Immature natural killer cell (primary cell): ENCODE measurements around the gene KRTAP10-10. TPM values are rescaled to one million over a fixed set of nuclear protein-coding genes. Genes with fewer than 3 reads are reported as not detected.
A peak's percentile ranks its signal among the peaks of the same experiment; 100 is the strongest.

Experiments used
- DNase-seq, 3 donors: peaks; one replicate each; pipeline ENCODE4 v3.0.0; 2022; ENCODE audit warnings: mixed read lengths in 1 of 3
- H3K27ac Mint-ChIP-seq, 6 donors: one replicate each; pipeline ENCODE4 v1.8.0; 2020; ENCODE audit warnings: mixed read lengths in 6 of 6, mild to moderate bottlenecking in 5 of 6, inconsistent platforms in 4 of 6, moderate library complexity in 3 of 6
- H3K27me3 Mint-ChIP-seq, 3 donors: one replicate each; pipeline ENCODE4 v1.8.0; 2020 to 2021; ENCODE audit warnings: low read depth in 3 of 3, mild to moderate bottlenecking in 3 of 3, mixed read lengths in 3 of 3, moderate library complexity in 3 of 3, inconsistent platforms in 1 of 3
- H3K36me3 Mint-ChIP-seq, 3 donors: one replicate each; pipeline ENCODE4 v1.8.0; 2020; ENCODE audit warnings: mixed read lengths in 3 of 3, inconsistent platforms in 2 of 3, mild to moderate bottlenecking in 2 of 3
- H3K4me1 Mint-ChIP-seq, 2 donors: one replicate each; pipeline ENCODE4 v1.8.0; 2020; ENCODE audit warnings: inconsistent platforms in 2 of 2, mild to moderate bottlenecking in 2 of 2, mixed read lengths in 2 of 2, moderate library complexity in 1 of 2
- H3K4me3 Mint-ChIP-seq, 5 donors: one replicate each; pipeline ENCODE4 v1.8.0; 2020; ENCODE audit warnings: mild to moderate bottlenecking in 5 of 5, mixed read lengths in 5 of 5, inconsistent platforms in 3 of 5, moderate library complexity in 3 of 5
- H3K9me3 Mint-ChIP-seq, 6 donors: one replicate each; pipeline ENCODE4 v1.8.0; 2020; ENCODE audit warnings: mild to moderate bottlenecking in 6 of 6, mixed read lengths in 6 of 6, inconsistent platforms in 4 of 6, moderate library complexity in 3 of 6
- polyA plus RNA-seq, 3 donors: library from polyadenylated mRNA; unstranded; fragments of 300-500 nt; fragmentation: Illumina TruSeq; gene quantifications; one replicate each; pipeline ENCODE4 v1.2.3, GENCODE V29; 2021

KRTAP10-10 gene
- polyA plus RNA-seq, 3 donors from 2014 or later: not detected

DNA sequence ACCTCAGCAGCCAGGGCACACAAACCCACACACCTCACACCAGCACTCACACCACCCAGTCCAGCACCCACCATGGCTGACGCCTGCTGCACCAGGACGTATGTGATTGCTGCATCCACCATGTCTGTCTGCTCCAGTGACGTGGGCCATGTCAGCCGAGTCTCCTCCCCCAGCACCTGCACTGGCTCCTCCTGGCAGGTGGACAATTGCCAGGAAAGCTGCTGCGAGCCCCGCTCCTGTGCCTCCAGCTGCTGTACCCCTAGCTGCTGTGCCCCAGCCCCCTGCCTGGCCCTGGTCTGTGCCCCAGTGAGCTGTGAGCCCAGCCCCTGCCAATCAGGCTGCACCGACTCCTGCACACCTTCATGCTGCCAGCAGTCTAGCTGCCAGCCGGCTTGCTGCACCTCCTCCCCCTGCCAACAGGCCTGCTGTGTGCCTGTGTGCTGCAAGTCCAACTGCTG, 25.1 kb upstream of the KRTAP10-10 start, which contains the start of gene KRTAP10-8:
KRTAP10-8 (plus strand) TSS at position 51 of the 458 bp plus-strand sequence; CDS start at position 73, 22 bp downstream.
- Mint-ChIP-seq H3K4me1 (peaks cover 0 to 5% of the 10 kb centered on the region in 2 donors), H3K4me3 (no peak within 1 kb of the TSS), H3K9me3 (peaks cover 6 to 28% (median 24%) of the 10 kb centered on the region in 6 donors), H3K27me3 (peaks cover 0 to 4% (median 2%) of the 10 kb centered on the region in 3 donors), H3K36me3 (peaks cover 15 to 21% (median 18%) of the 10 kb centered on the region in 3 donors), H3K27ac (no peak within 1 kb of the TSS)
- peak in 1 of 3 donors; percentile 9 for DNase-seq

DNA sequence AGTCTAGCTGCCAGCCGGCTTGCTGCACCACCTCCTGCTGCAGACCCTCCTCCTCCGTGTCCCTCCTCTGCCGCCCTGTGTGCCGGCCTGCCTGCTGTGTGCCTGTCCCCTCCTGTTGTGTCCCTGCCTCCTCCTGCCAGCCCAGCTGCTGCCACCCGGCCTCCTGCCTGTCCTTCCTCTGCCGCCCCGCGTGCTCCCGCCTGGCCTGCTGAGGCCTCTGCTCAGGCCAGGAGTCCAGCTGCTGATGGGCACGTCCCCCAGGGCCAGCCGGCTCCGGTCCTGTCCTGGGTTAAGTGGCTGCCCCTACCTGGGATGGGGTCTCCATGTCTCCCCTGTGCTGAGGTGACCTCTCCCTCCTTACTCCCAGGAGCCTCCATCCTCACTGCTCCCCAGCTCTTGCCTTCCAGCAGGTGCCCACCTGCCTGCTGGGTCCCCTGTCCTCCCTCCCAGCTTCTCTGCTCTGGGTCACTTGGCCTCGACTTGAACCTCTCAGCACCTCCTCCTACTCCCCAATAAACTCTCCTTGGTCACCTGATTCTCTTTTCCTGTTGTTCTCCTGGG, 24.4 kb upstream of the KRTAP10-10 start:
- Mint-ChIP-seq H3K27me3 (peaks cover 0 to 2% (median 2%) of the 10 kb centered on the region in 3 donors), H3K27ac (no peak overlapping the region), H3K9me3 (peaks cover 6 to 28% (median 24%) of the 10 kb centered on the region in 6 donors), H3K4me1 (peaks cover 6 to 11% of the 10 kb centered on the region in 2 donors), H3K4me3 (peak overlapping the region in 1 of 5 donors; percentile 49), H3K36me3 (peaks cover 15 to 21% (median 18%) of the 10 kb centered on the region in 3 donors)
- DNase-seq: no peak

DNA sequence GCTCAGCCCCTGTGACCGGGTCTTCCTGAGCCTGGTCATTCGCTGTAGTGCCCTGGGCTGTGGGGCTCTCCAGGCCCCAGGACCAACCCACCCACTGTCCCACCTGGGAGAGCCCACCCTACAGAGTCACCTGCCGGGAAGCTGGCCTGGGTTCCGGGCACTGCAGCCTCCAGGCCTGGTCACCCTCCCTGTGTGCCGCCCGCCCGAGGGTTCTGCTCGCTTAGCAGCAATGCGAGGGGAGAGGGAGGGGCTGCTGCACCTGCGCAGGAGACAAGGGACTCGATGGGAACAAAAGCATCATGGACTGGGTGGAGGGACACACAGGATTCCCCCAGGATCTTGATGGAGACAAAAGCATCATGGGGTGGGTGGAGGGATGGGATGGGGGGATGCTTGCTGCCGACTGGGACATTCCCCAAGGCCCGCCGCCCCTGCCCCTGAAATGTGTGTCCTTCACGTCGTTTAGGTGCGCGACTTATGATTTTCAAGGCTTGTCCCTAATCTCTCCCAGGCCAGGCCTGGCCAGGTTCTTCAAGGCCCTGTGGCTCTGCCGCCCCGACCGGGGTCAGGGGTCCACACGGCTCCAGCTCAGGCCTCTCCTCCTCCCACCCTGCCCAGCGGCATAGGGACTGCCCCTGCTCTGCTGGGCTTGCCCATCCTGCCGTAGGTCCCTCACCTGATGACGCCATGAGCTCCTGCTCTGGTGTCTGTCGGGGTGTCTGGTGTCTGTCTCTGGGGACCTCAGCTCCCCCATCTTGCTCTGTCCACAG, 23.6 kb upstream of the KRTAP10-10 start:
- Mint-ChIP-seq H3K36me3 (peaks cover 15 to 21% (median 18%) of the 10 kb centered on the region in 3 donors), H3K27me3 (peaks cover 0 to 2% (median 2%) of the 10 kb centered on the region in 3 donors), H3K27ac (no peak overlapping the region), H3K4me3 (no peak overlapping the region), H3K4me1 (peaks cover 14 to 20% of the 10 kb centered on the region in 2 donors), H3K9me3 (peaks cover 6 to 28% (median 24%) of the 10 kb centered on the region in 6 donors)
- no peak for DNase-seq

DNA sequence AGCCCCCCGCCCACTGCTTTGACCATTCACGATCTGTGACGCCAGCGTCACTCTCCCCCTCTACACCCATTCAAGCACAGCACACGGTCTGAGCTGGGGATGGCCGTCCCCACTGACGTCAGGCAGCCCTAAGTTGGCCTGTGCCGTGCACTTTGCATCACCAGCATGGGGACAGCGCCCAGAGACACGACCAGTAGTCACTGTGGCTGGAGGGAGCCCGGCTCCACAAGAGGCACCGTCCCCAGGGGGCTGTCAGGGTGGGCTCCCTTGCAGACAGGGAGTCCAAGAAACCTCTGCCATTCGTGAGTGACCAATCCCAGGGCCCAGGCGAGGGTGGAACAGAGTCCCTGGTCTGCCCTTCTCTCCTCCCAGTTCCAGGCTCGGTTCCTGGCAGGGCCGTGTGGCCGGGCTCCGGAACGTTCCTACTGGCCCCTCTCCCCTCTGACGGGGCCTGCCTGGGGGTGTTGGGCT, 23.0 kb upstream of the KRTAP10-10 start:
- Mint-ChIP-seq H3K27me3 (peaks cover 0 to 6% (median 2%) of the 10 kb centered on the region in 3 donors), H3K4me3 (no peak overlapping the region), H3K9me3 (peaks cover 10 to 26% (median 25%) of the 10 kb centered on the region in 6 donors), H3K27ac (peak overlapping the region in 2 of 6 donors; percentile 15 to 29), H3K36me3 (peaks cover 11 to 21% (median 19%) of the 10 kb centered on the region in 3 donors), H3K4me1 (peaks cover 20 to 26% of the 10 kb centered on the region in 2 donors)
- no peak for DNase-seq

DNA sequence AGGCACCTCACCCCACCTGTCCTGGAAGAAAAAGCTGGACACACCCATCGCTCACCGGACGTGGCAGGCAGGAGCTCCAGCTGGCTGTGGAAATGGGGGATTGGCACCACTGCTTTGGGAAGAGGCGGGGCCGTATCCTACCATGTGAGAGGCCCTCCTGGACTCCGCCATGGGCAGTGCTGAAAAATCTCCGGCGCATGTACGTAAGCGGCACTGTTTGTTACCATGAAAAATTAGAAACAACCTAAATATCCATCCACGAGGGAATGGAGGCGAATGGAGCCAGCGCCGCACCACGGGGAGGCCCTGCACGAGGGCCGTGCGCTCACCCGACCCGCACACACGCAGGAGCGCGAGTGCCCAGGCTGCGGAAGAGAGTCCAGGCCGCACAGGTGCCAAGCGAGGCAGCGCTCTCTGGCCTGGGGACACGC, 22.2 kb upstream of the KRTAP10-10 start:
- H3K4me1 Mint-ChIP-seq: peaks cover 28 to 34% of the 10 kb centered on the region in 2 donors
- peaks cover 11 to 22% (median 19%) of the 10 kb centered on the region in 3 donors for H3K36me3 Mint-ChIP-seq
- peak overlapping the region in 1 of 6 donors; percentile 29 for H3K27ac Mint-ChIP-seq
- H3K9me3 Mint-ChIP-seq: peaks cover 14 to 26% (median 24%) of the 10 kb centered on the region in 6 donors
- H3K27me3 Mint-ChIP-seq: peaks cover 0 to 6% (median 2%) of the 10 kb centered on the region in 3 donors
- DNase-seq: no peak
- H3K4me3 Mint-ChIP-seq: no peak overlapping the region

DNA sequence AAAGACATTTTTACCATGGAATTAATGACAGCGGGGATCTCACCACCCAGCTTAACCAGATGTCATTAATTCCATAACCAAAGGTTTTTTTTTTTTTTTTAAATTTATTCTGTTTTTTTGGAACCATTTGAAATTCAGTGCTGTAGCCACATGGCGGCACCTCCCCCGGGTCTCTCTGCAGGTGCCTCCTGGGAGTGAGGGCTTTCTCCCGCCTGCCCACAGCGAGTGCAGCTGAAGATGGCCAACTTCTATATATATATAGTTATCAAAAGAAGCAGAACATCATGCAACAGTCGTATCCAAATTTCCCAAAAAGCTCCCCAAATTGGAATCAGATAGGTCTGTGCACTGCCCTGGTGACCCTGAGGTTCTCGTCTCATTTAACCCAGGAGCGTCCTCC, 21.7 kb upstream of the KRTAP10-10 start:
- H3K4me3 Mint-ChIP-seq: no peak overlapping the region
- H3K4me1 Mint-ChIP-seq: peaks cover 31 to 38% of the 10 kb centered on the region in 2 donors
- peaks cover 14 to 25% (median 21%) of the 10 kb centered on the region in 3 donors for H3K36me3 Mint-ChIP-seq
- DNase-seq: no peak
- peaks cover 0 to 6% (median 2%) of the 10 kb centered on the region in 3 donors for H3K27me3 Mint-ChIP-seq
- H3K9me3 Mint-ChIP-seq: peaks cover 17 to 27% (median 25%) of the 10 kb centered on the region in 6 donors
- H3K27ac Mint-ChIP-seq: no peak overlapping the region

DNA sequence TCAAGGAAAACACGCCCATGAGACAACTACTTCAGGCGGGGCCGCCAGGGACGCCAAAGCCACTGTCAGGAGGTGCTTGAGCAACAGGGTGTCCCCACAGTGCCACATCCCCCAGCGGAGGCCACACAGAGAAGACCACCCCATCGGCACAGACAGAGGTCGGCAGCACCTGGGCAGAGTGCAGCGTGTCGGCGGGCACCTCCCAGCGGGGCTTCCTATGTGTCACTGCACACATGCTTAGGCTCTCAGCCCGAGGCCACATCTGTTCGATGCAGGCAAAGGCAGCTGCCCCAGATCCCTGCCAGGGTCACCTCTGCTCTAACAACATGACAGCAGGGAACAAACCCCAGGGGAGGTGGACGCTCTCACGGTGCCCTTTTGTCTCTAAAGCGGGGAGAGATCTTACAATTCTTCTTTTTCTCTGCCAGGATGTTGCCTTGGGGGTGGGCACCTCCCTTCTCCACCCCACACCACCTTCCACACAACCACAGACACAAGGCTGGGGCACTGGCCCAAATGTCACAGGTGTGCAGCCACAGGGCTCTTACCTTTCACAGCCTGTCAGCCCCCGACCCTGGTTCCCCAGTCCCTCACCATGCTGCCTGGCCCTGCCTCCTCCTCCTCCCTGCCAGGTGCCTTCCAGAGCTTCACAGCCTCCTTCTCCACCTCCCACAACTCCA, 21.1 kb upstream of the KRTAP10-10 start:
- peaks cover 0 to 6% (median 6%) of the 10 kb centered on the region in 3 donors for H3K27me3 Mint-ChIP-seq
- H3K9me3 Mint-ChIP-seq: peaks cover 12 to 25% (median 22%) of the 10 kb centered on the region in 6 donors
- no peak overlapping the region for H3K27ac Mint-ChIP-seq
- no peak for DNase-seq
- H3K4me3 Mint-ChIP-seq: no peak overlapping the region
- peaks cover 36 to 43% of the 10 kb centered on the region in 2 donors for H3K4me1 Mint-ChIP-seq
- peaks cover 18 to 25% (median 19%) of the 10 kb centered on the region in 3 donors for H3K36me3 Mint-ChIP-seq

DNA sequence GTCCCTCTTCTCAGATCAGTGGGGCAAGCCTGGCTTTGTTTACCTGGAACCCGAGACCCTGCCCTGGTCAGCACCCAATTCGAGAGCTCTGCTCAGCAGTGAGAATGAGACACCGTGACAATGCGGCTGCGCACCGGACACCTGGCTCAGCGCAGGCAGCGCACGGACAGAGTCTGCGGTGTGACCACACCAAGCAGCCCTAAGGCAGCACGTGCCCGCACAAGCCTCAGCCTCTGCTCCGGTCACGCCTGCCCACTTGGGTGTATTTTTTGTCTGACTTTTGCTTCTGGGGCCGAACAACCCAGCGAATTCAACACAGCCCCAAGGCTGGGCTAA, 20.6 kb upstream of the KRTAP10-10 start:
- Mint-ChIP-seq H3K27me3 (peaks cover 0 to 6% (median 6%) of the 10 kb centered on the region in 3 donors), H3K9me3 (peaks cover 7 to 21% (median 19%) of the 10 kb centered on the region in 6 donors), H3K36me3 (peaks cover 13 to 20% (median 19%) of the 10 kb centered on the region in 3 donors), H3K4me3 (no peak overlapping the region), H3K4me1 (peaks cover 36 to 43% of the 10 kb centered on the region in 2 donors), H3K27ac (no peak overlapping the region)
- DNase-seq: no peak

DNA sequence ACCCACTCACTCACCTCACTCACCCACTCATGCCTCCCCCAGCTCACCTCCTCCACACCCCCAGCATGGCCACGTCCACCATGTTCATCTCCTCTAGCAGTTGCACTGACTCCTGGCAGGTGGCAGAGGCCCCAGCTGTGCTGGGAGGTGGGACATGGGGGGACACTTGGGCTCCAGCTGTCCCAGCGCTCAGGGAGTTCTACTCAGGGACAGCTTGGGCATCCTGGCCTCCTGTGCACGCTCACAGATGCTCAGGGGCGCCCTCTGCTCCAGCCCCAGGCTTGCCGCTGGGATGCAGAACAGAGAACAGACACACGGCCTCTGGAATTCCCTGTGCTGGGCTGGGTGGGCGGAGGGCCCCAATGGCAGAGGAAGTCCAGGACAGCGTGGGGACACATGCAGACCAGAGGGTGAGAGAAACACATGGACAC, 20.1 kb upstream of the KRTAP10-10 start:
- no peak overlapping the region for H3K4me3 Mint-ChIP-seq
- peaks cover 13 to 19% (median 19%) of the 10 kb centered on the region in 3 donors for H3K36me3 Mint-ChIP-seq
- H3K9me3 Mint-ChIP-seq: peaks cover 7 to 20% (median 18%) of the 10 kb centered on the region in 6 donors
- H3K27me3 Mint-ChIP-seq: peaks cover 0 to 6% (median 3%) of the 10 kb centered on the region in 3 donors
- DNase-seq: no peak
- peak overlapping the region in 1 of 6 donors; percentile 44 for H3K27ac Mint-ChIP-seq
- peaks cover 36 to 43% of the 10 kb centered on the region in 2 donors for H3K4me1 Mint-ChIP-seq

DNA sequence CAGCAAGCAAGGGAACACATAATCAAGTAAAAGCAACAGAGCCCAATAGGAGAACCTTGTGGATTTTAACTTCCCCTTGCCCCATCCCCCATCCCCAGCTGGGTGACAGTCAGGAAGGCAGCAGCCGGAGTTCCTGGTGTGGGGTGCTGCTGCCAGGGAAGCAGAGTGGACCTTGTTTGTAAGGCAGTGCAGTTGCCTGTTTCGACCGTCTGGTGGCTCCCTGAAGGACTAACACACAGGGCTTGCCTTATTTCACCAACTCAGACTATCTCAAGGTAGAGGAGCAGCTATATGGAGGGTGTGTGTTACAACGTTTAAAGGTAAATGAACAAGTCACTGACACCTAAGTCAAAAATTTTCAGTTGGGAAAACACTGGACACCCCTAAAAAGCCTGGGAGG, 18.7 kb upstream of the KRTAP10-10 start:
- Mint-ChIP-seq H3K27me3 (peaks cover 2 to 6% (median 5%) of the 10 kb centered on the region in 3 donors), H3K4me1 (peaks cover 38 to 40% of the 10 kb centered on the region in 2 donors), H3K9me3 (peaks cover 11 to 31% (median 23%) of the 10 kb centered on the region in 6 donors), H3K36me3 (peaks cover 17 to 29% (median 21%) of the 10 kb centered on the region in 3 donors), H3K4me3 (peak overlapping the region; percentile 59 to 77 (median 73)), H3K27ac (peak overlapping the region; percentile 77 to 95 (median 94))
- DNase-seq: peak; percentile 12 to 41 (median 25)

DNA sequence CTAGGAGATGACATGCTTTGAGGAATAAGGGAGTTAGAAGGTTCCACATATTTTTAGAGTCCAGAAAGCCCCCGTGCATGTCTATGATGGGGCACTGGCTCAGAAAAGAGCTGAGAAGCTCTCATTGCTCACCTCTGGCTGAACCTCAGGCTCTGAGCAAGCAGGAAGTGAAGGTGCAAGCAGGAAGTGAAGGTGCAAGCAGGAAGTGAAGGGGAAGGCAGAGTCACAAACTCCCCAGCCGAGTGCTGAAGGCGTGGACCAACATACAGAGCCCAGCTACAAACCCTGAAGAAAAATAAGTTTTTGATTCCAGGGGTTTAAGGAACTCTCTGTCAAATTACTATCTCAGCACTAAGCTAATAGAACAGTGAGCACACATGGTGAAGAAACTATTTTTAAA, 18.2 kb upstream of the KRTAP10-10 start:
- H3K27ac Mint-ChIP-seq: peak overlapping the region; percentile 77 to 95 (median 94)
- peaks cover 21 to 33% (median 24%) of the 10 kb centered on the region in 3 donors for H3K36me3 Mint-ChIP-seq
- peaks cover 15 to 35% (median 27%) of the 10 kb centered on the region in 6 donors for H3K9me3 Mint-ChIP-seq
- peak overlapping the region; percentile 59 to 77 (median 73) for H3K4me3 Mint-ChIP-seq
- peak; percentile 53 to 71 (median 58) for DNase-seq
- H3K4me1 Mint-ChIP-seq: peaks cover 38 to 41% of the 10 kb centered on the region in 2 donors
- H3K27me3 Mint-ChIP-seq: peaks cover 2 to 6% (median 6%) of the 10 kb centered on the region in 3 donors

DNA sequence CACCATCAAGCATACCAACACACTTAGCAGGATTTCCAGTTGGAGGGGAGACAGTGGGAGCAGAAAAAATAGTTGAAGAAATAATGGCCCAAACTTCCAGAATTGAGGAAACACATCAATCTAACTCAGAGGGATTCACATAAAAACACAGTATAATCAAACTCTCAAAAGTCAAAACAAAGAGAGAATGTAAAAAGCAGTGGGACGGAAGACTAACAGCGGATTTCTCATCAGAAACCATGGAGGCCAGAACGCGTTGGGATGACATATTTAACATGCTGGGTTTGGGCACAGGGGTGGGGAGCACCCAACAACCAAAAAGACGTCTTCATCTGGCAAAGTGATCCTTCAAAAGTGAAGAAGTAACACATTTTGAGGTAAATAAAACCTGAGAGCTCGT, 17.3 kb upstream of the KRTAP10-10 start:
- H3K27me3 Mint-ChIP-seq: peaks cover 2 to 8% (median 6%) of the 10 kb centered on the region in 3 donors
- peaks cover 42 to 50% of the 10 kb centered on the region in 2 donors for H3K4me1 Mint-ChIP-seq
- peak overlapping the region in 4 of 5 donors; percentile 13 to 70 (median 35) for H3K4me3 Mint-ChIP-seq
- H3K9me3 Mint-ChIP-seq: peaks cover 21 to 43% (median 36%) of the 10 kb centered on the region in 6 donors
- peak overlapping the region; percentile 77 to 95 (median 94) for H3K27ac Mint-ChIP-seq
- peaks cover 24 to 40% (median 31%) of the 10 kb centered on the region in 3 donors for H3K36me3 Mint-ChIP-seq
- no peak for DNase-seq

DNA sequence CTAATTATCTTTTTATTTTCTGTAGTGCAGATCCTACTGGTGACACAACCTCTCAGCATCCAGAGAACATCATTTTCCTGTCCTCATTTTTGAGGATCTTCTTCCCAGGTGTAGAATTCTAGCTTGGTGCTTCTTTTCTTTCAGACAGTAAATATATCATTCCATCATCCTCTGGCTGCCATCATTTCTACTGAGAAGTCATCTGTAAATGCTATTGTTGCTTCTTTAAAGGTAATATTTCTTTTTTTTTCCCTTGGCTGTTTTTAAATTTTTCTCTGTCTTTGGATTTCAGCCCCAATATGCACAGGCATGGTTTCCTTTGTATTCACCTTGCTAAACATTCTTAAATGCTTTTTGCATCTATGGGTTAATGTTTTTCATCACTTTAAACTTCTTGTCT, 13.6 kb upstream of the KRTAP10-10 start:
- Mint-ChIP-seq H3K4me1 (peaks cover 57 to 64% of the 10 kb centered on the region in 2 donors), H3K27me3 (peaks cover 2 to 8% (median 5%) of the 10 kb centered on the region in 3 donors), H3K4me3 (no peak overlapping the region), H3K9me3 (peaks cover 21 to 43% (median 37%) of the 10 kb centered on the region in 6 donors), H3K27ac (no peak overlapping the region), H3K36me3 (peaks cover 24 to 40% (median 31%) of the 10 kb centered on the region in 3 donors)
- DNase-seq: no peak
